Neuronal stem cell (in vitro differentiated cells): ENCODE results near the gene SAG.

ENCODE experiments used
- DNase-seq: peaks from one replicate; pipeline ENCODE4 v3.0.0-alpha.2; 2013; ENCODE audit warnings: low spot score
- H2AFZ ChIP-seq: one replicate; pipeline ENCODE4 v1.6.1; 2013; ENCODE audit warnings: mild to moderate bottlenecking, low read length, inconsistent platforms
- H2AK5ac ChIP-seq: 2 replicates; pipeline ENCODE4 v1.6.1; 2013; ENCODE audit warnings: low read depth, mild to moderate bottlenecking, inconsistent platforms, low read length, moderate library complexity, mixed read lengths
- H2BK120ac ChIP-seq: 2 replicates; pipeline ENCODE4 v1.6.1; 2013; ENCODE audit warnings: low read depth, mild to moderate bottlenecking, inconsistent platforms, low read length, moderate library complexity, mixed read lengths
- H2BK12ac ChIP-seq: one replicate; pipeline ENCODE4 v1.6.1; 2013; ENCODE audit warnings: low read length, inconsistent platforms
- H2BK15ac ChIP-seq: 2 replicates; pipeline ENCODE4 v1.6.1; 2013; ENCODE audit warnings: mild to moderate bottlenecking, low read length, inconsistent platforms, mixed read lengths
- H2BK5ac ChIP-seq: one replicate; pipeline ENCODE4 v1.6.1; 2013; ENCODE audit warnings: inconsistent platforms, mild to moderate bottlenecking, low read length, moderate library complexity
- H3K14ac ChIP-seq: one replicate; pipeline ENCODE4 v1.6.1; 2013; ENCODE audit warnings: low read length, inconsistent platforms
- H3K18ac ChIP-seq: 2 replicates; pipeline ENCODE4 v1.6.1; 2013; ENCODE audit warnings: low read length, inconsistent platforms
- H3K23ac ChIP-seq: 2 replicates; pipeline ENCODE4 v1.6.1; 2013; ENCODE audit warnings: low read depth, mild to moderate bottlenecking, mixed read lengths, low read length, inconsistent platforms; ENCODE audit not compliant: poor library complexity
- H3K27ac ChIP-seq: replicated peaks from 3 replicates; pipeline ENCODE4 v1.5.1; 2013; ENCODE audit warnings: low read length, inconsistent platforms
- H3K27me3 ChIP-seq, 3 experiments: 2 replicates each; pipeline ENCODE4 v1.6.1; 2013; ENCODE audit warnings: low read length in 3 of 3, mild to moderate bottlenecking in 2 of 3, inconsistent platforms in 1 of 3, low read depth in 1 of 3, mixed read lengths in 1 of 3, moderate library complexity in 1 of 3; ENCODE audit not compliant: control insufficient read depth in 3 of 3, insufficient read depth in 3 of 3
- H3K36me3 ChIP-seq, 2 donors: replicated peaks in 1 of 2; 2 replicates each; pipeline ENCODE4 v1.6.1; 2013; ENCODE audit warnings: low read length in 2 of 2; ENCODE audit not compliant: control insufficient read depth in 2 of 2, insufficient read depth in 2 of 2
- H3K4ac ChIP-seq: 2 replicates; pipeline ENCODE4 v1.6.1; 2013; ENCODE audit warnings: inconsistent platforms, mild to moderate bottlenecking, low read length, moderate library complexity
- H3K4me1 ChIP-seq, 2 donors: 1 replicate in 1 of 2; 2 replicates in 1 of 2; pipeline ENCODE4 v1.6.1; 2013; ENCODE audit warnings: low read length in 2 of 2, low read depth in 1 of 2; ENCODE audit not compliant: control insufficient read depth in 2 of 2, insufficient read depth in 1 of 2
- H3K4me2 ChIP-seq: one replicate; pipeline ENCODE4 v1.6.1; 2013; ENCODE audit warnings: mild to moderate bottlenecking, low read length, inconsistent platforms; ENCODE audit not compliant: insufficient read depth, poor library complexity, severe bottlenecking
- H3K4me3 ChIP-seq, 2 donors: 2 replicates each; pipeline ENCODE4 v1.5.1; 2013; ENCODE audit warnings: low read length in 2 of 2, mild to moderate bottlenecking in 2 of 2, inconsistent platforms in 1 of 2, moderate library complexity in 1 of 2
- H3K79me1 ChIP-seq: one replicate; pipeline ENCODE4 v1.6.1; 2013; ENCODE audit warnings: low read depth, mild to moderate bottlenecking, inconsistent platforms, low read length, moderate library complexity
- H3K9ac ChIP-seq: one replicate; pipeline ENCODE4 v1.6.1; 2013; ENCODE audit warnings: mild to moderate bottlenecking, low read depth, low read length, inconsistent platforms; ENCODE audit not compliant: poor library complexity
- H3K9me3 ChIP-seq, 2 donors: replicated peaks in 1 of 2; 2 replicates each; pipeline versions ENCODE3 to v1.6.1; 2013; ENCODE audit warnings: low read length in 2 of 2, mild to moderate bottlenecking in 2 of 2, inconsistent platforms in 1 of 2, low read depth in 1 of 2, mixed read lengths in 1 of 2, moderate library complexity in 1 of 2; ENCODE audit not compliant: control insufficient read depth in 2 of 2, insufficient read depth in 1 of 2
- H4K8ac ChIP-seq: one replicate; pipeline ENCODE4 v1.6.1; 2013; ENCODE audit warnings: low read depth, mild to moderate bottlenecking, inconsistent platforms, low read length, moderate library complexity
- H4K91ac ChIP-seq: one replicate; pipeline ENCODE4 v1.6.1; 2013; ENCODE audit warnings: low read length, low read depth, mild to moderate bottlenecking, inconsistent platforms; ENCODE audit not compliant: poor library complexity
- WGBS, 2 donors: extraction: QIAGEN DNeasy Blood & Tissue Kit; methylation state at CpG; one replicate each; pipeline ENCODE4 v1.1.7; 2013; ENCODE audit warnings: missing lambda C conversion rate in 2 of 2, mixed read lengths in 1 of 2; ENCODE audit not compliant: insufficient read length in 2 of 2, insufficient replicate concordance in 1 of 2; ENCODE audit errors: extremely low coverage in 2 of 2; 5-methylcytosine and 5-hydroxymethylcytosine counted together

SAG gene

DNA sequence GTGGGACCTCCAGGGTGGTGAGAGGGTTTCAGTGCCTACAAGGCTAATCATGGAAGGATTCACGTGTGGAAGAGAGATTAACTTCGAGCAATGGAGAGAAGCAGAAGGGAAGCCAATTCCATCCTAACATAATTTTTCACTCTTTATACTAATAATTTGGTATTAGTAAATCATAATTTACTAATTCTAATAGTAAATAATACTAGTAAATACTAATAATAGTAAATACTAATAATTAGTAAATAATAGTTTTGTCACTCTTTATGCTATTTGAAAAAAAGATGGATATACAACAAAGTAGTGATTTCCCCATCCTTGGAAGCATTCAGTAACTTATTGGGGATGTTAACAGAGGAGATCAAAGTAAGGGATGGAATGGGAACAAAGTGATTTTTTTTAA is 6.4 kb upstream of the SAG start:
- Histone ChIP-seq H2BK5ac (no peak overlapping the region), H3K9ac (no peak overlapping the region), H3K27ac (no peak overlapping the region), H3K27me3 (peaks cover 0 to 12% (median 0%) of the 10 kb centered on the region in 3 experiments), H3K23ac (no peak overlapping the region), H3K4me1 (no peaks in the 10 kb centered on the region), H3K4me3 (no peak overlapping the region), H4K91ac (no peak overlapping the region), H2AFZ (no peak overlapping the region), H3K36me3 (peaks cover 0 to 3% of the 10 kb centered on the region in 2 donors), H2BK12ac (no peak overlapping the region), H3K4me2 (no peak overlapping the region), H2AK5ac (no peak overlapping the region), H3K18ac (no peak overlapping the region), H2BK120ac (no peak overlapping the region), H3K9me3 (peaks cover 0 to 2% of the 10 kb centered on the region in 2 donors), H4K8ac (no peak overlapping the region), H2BK15ac (no peak overlapping the region), H3K4ac (no peak overlapping the region), H3K79me1 (no peaks in the 10 kb centered on the region), H3K14ac (no peak overlapping the region)
- no peak for DNase-seq
- no CpG with 5 or more reads among the region's 2 CpGs for whole genome bisulfite sequencing, 2 donors

- Histone ChIP-seq H3K4me2 (no peak overlapping the region), H3K4me1 (no peaks in the 10 kb centered on the region), H3K4me3 (no peak overlapping the region), H3K4ac (no peak overlapping the region), H2AFZ (no peak overlapping the region), H4K91ac (no peak overlapping the region), H3K27ac (no peak overlapping the region), H3K27me3 (peaks cover 0 to 15% (median 0%) of the 10 kb centered on the region in 3 experiments), H3K9me3 (peaks cover 0 to 2% of the 10 kb centered on the region in 2 donors), H2BK120ac (no peak overlapping the region), H3K79me1 (no peaks in the 10 kb centered on the region), H2BK5ac (no peak overlapping the region), H3K23ac (no peak overlapping the region), H2AK5ac (no peak overlapping the region), H2BK12ac (no peak overlapping the region), H3K18ac (no peak overlapping the region), H3K9ac (no peak overlapping the region), H3K36me3 (no peaks in the 10 kb centered on the region), H4K8ac (no peak overlapping the region), H2BK15ac (no peak overlapping the region), H3K14ac (no peak overlapping the region)
- no peak for DNase-seq
- no CpG with 5 or more reads among the region's 6 CpGs for WGBS, 2 donors
These were observed 5.8 kb upstream of the SAG start for GRCh38 chr2:233301811-233302210.

DNA sequence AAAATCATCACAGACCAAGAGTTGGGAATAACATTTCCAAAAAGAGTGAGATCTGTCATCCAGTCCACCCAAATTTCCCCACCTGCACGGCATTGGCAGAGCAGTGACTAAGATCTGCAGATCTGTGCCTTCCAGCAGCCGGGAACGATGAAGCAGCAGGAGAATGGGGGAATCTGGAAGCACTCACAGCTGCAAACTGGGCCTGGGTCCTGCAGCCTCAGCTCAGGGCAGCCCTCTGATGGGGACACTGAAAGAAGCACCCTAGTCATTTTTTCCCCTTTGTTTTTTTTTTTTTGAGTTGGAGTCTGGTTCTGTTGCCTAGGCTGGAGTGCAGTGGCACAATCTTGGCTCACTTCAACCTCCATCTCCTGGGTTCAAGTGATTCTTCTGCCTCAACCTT is 4.4 kb upstream of the SAG start:
- Histone ChIP-seq H4K8ac (no peak overlapping the region), H3K9ac (no peak overlapping the region), H2AK5ac (no peak overlapping the region), H3K18ac (no peak overlapping the region), H3K27me3 (peaks cover 0 to 26% (median 0%) of the 10 kb centered on the region in 3 experiments), H3K36me3 (no peaks in the 10 kb centered on the region), H2BK120ac (no peak overlapping the region), H4K91ac (no peak overlapping the region), H3K4me2 (no peak overlapping the region), H3K4me1 (peaks cover 0 to 2% of the 10 kb centered on the region in 2 donors), H3K79me1 (no peaks in the 10 kb centered on the region), H3K23ac (no peak overlapping the region), H3K4me3 (no peak overlapping the region), H2AFZ (no peak overlapping the region), H3K4ac (no peak overlapping the region), H2BK12ac (no peak overlapping the region), H2BK15ac (no peak overlapping the region), H3K27ac (no peak overlapping the region), H3K14ac (no peak overlapping the region), H2BK5ac (no peak overlapping the region), H3K9me3 (peaks cover 0 to 2% of the 10 kb centered on the region in 2 donors)
- no CpG with 5 or more reads among the region's 3 CpGs for WGBS, 2 donors
- no peak for DNase-seq

GRCh38 chr2:233311241-233311926 is 3.8 kb downstream of the SAG start:
- H3K4ac ChIP-seq = no peak overlapping the region
- no peak overlapping the region for H2BK5ac ChIP-seq
- DNase-seq = no peak
- no peaks in the 10 kb centered on the region for H3K9me3 ChIP-seq
- H3K27ac ChIP-seq = no peak overlapping the region
- no peak overlapping the region for H4K91ac ChIP-seq
- H3K4me1 ChIP-seq = peaks cover 0 to 2% of the 10 kb centered on the region in 2 donors
- H3K9ac ChIP-seq = peak overlapping the region; percentile 4
- peak overlapping the region; percentile 38 for H3K18ac ChIP-seq
- H2BK15ac ChIP-seq = no peak overlapping the region
- WGBS, 2 donors = no CpG with 5 or more reads among the region's 11 CpGs
- no peak overlapping the region for H3K4me3 ChIP-seq
- H2AK5ac ChIP-seq = no peak overlapping the region
- no peak overlapping the region for H2BK120ac ChIP-seq
- no peak overlapping the region for H3K4me2 ChIP-seq
- H3K79me1 ChIP-seq = no peaks in the 10 kb centered on the region
- no peaks in the 10 kb centered on the region for H3K36me3 ChIP-seq
- H2AFZ ChIP-seq = no peak overlapping the region
- no peak overlapping the region for H3K23ac ChIP-seq
- peaks cover 0 to 69% (median 0%) of the 10 kb centered on the region in 3 experiments for H3K27me3 ChIP-seq
- H3K14ac ChIP-seq = peak overlapping the region; percentile 38
- no peak overlapping the region for H2BK12ac ChIP-seq
- no peak overlapping the region for H4K8ac ChIP-seq
